ENCODE results near the gene CTSZ.

Gene CTSZ

GRCh38 chr20:59015812-59016711 lies 9.0 kb upstream of the CTSZ start:
- Histone ChIP-seq H3K9ac (ENCODE audit: low read length) (no peak overlapping the region), H3K79me2 (ENCODE audit: control insufficient read depth, insufficient read depth, low read length) (no peaks in the 10 kb centered on the region), H2AK5ac (ENCODE audit: low read length) (no peak overlapping the region), H2BK120ac (ENCODE audit: low read depth, low read length) (no peak overlapping the region), H3K27me3 (ENCODE audit: insufficient read depth, low read length, poor library complexity) (no peaks in the 10 kb centered on the region), H3K4ac (ENCODE audit: low read depth, low read length) (no peak overlapping the region), H3K4me2 (ENCODE audit: low read length) (no peak overlapping the region), H3K4me3 (ENCODE audit: low read length) (no peak overlapping the region), H3K79me1 (ENCODE audit: low read length) (no peaks in the 10 kb centered on the region), H2BK15ac (replicated peaks; ENCODE audit: low read depth) (no peak overlapping the region), H3K4me1 (ENCODE audit: control insufficient read depth, low read depth, low read length) (peaks cover 2% of the 10 kb centered on the region), H3K18ac (ENCODE audit: low read length) (no peak overlapping the region), H2BK5ac (ENCODE audit: low read length) (no peak overlapping the region), H3K23ac (ENCODE audit: low read length) (no peak overlapping the region), H4K5ac (ENCODE audit: low read length) (no peak overlapping the region), H3K56ac (ENCODE audit: low read length) (no peak overlapping the region), H4K8ac (ENCODE audit: low read depth, low read length) (no peak overlapping the region), H3K27ac (ENCODE audit: low read depth, low read length) (no peak overlapping the region), H3K36me3 (ENCODE audit: control insufficient read depth, insufficient read depth, low read length) (no peaks in the 10 kb centered on the region)
- no CpG with 5 or more reads among the region's 16 CpGs for WGBS (ENCODE audit: extremely low coverage, insufficient coverage, low lambda C conversion rate)
- DNase-seq = no peak

- no peak overlapping the region for H2BK120ac ChIP-seq (ENCODE audit: low read depth, low read length)
- no peaks in the 10 kb centered on the region for H3K79me1 ChIP-seq (ENCODE audit: low read length)
- no peak overlapping the region for H2BK5ac ChIP-seq (ENCODE audit: low read length)
- H3K27me3 ChIP-seq (ENCODE audit: insufficient read depth, low read length, poor library complexity) = no peaks in the 10 kb centered on the region
- H3K4ac ChIP-seq (ENCODE audit: low read depth, low read length) = no peak overlapping the region
- no peak overlapping the region for H3K4me3 ChIP-seq (ENCODE audit: low read length)
- no peak for DNase-seq
- H3K9ac ChIP-seq (ENCODE audit: low read length) = no peak overlapping the region
- no peak overlapping the region for H4K8ac ChIP-seq (ENCODE audit: low read depth, low read length)
- H3K56ac ChIP-seq (ENCODE audit: low read length) = no peak overlapping the region
- WGBS (ENCODE audit: extremely low coverage, insufficient coverage, low lambda C conversion rate) = no CpG with 5 or more reads among the region's 16 CpGs
- no peaks in the 10 kb centered on the region for H3K79me2 ChIP-seq (ENCODE audit: control insufficient read depth, insufficient read depth, low read length)
- H2AK5ac ChIP-seq (ENCODE audit: low read length) = no peak overlapping the region
- H3K27ac ChIP-seq (ENCODE audit: low read depth, low read length) = no peak overlapping the region
- peaks cover 3% of the 10 kb centered on the region for H3K4me1 ChIP-seq (ENCODE audit: control insufficient read depth, low read depth, low read length)
- H4K5ac ChIP-seq (ENCODE audit: low read length) = no peak overlapping the region
- H3K4me2 ChIP-seq (ENCODE audit: low read length) = no peak overlapping the region
- H3K36me3 ChIP-seq (ENCODE audit: control insufficient read depth, insufficient read depth, low read length) = no peaks in the 10 kb centered on the region
- H2BK15ac ChIP-seq (replicated peaks; ENCODE audit: low read depth) = no peak overlapping the region
- no peak overlapping the region for H3K18ac ChIP-seq (ENCODE audit: low read length)
- H3K23ac ChIP-seq (ENCODE audit: low read length) = no peak overlapping the region
Observed at GRCh38 chr20:59015411-59015810, 8.4 kb upstream of the CTSZ start.

- no peak overlapping the region for H4K8ac ChIP-seq (ENCODE audit: low read depth, low read length)
- no peak overlapping the region for H3K9ac ChIP-seq (ENCODE audit: low read length)
- H3K56ac ChIP-seq (ENCODE audit: low read length) = no peak overlapping the region
- no peak overlapping the region for H4K5ac ChIP-seq (ENCODE audit: low read length)
- no peak overlapping the region for H2AK5ac ChIP-seq (ENCODE audit: low read length)
- no peak for DNase-seq
- no peak overlapping the region for H2BK15ac ChIP-seq (replicated peaks; ENCODE audit: low read depth)
- H3K27ac ChIP-seq (ENCODE audit: low read depth, low read length) = no peak overlapping the region
- no peak overlapping the region for H2BK120ac ChIP-seq (ENCODE audit: low read depth, low read length)
- no peak overlapping the region for H2BK5ac ChIP-seq (ENCODE audit: low read length)
- H3K4me3 ChIP-seq (ENCODE audit: low read length) = no peak overlapping the region
- no peak overlapping the region for H3K18ac ChIP-seq (ENCODE audit: low read length)
- H3K27me3 ChIP-seq (ENCODE audit: insufficient read depth, low read length, poor library complexity) = no peaks in the 10 kb centered on the region
- H3K23ac ChIP-seq (ENCODE audit: low read length) = no peak overlapping the region
- H3K4ac ChIP-seq (ENCODE audit: low read depth, low read length) = no peak overlapping the region
- H3K79me1 ChIP-seq (ENCODE audit: low read length) = no peaks in the 10 kb centered on the region
- no peaks in the 10 kb centered on the region for H3K79me2 ChIP-seq (ENCODE audit: control insufficient read depth, insufficient read depth, low read length)
- H3K4me1 ChIP-seq (ENCODE audit: control insufficient read depth, low read depth, low read length) = peaks cover 3% of the 10 kb centered on the region
- WGBS (ENCODE audit: extremely low coverage, insufficient coverage, low lambda C conversion rate) = no CpG with 5 or more reads among the region's 17 CpGs
- no peak overlapping the region for H3K4me2 ChIP-seq (ENCODE audit: low read length)
- H3K36me3 ChIP-seq (ENCODE audit: control insufficient read depth, insufficient read depth, low read length) = no peaks in the 10 kb centered on the region
Observed at GRCh38 chr20:59014680-59015389, 7.8 kb upstream of the CTSZ start.

- Histone ChIP-seq H3K4me3 (ENCODE audit: low read length) (no peak overlapping the region), H2AK5ac (ENCODE audit: low read length) (no peak overlapping the region), H4K5ac (ENCODE audit: low read length) (no peak overlapping the region), H2BK5ac (ENCODE audit: low read length) (no peak overlapping the region), H3K36me3 (ENCODE audit: control insufficient read depth, insufficient read depth, low read length) (no peaks in the 10 kb centered on the region), H2BK15ac (replicated peaks; ENCODE audit: low read depth) (no peak overlapping the region), H3K4me1 (ENCODE audit: control insufficient read depth, low read depth, low read length) (peaks cover 3% of the 10 kb centered on the region), H3K56ac (ENCODE audit: low read length) (no peak overlapping the region), H3K23ac (ENCODE audit: low read length) (no peak overlapping the region), H3K27ac (ENCODE audit: low read depth, low read length) (no peak overlapping the region), H3K79me2 (ENCODE audit: control insufficient read depth, insufficient read depth, low read length) (no peaks in the 10 kb centered on the region), H2BK120ac (ENCODE audit: low read depth, low read length) (no peak overlapping the region), H3K4me2 (ENCODE audit: low read length) (no peak overlapping the region), H3K18ac (ENCODE audit: low read length) (no peak overlapping the region), H3K4ac (ENCODE audit: low read depth, low read length) (no peak overlapping the region), H3K9ac (ENCODE audit: low read length) (no peak overlapping the region), H3K79me1 (ENCODE audit: low read length) (no peaks in the 10 kb centered on the region), H4K8ac (ENCODE audit: low read depth, low read length) (no peak overlapping the region), H3K27me3 (ENCODE audit: insufficient read depth, low read length, poor library complexity) (no peaks in the 10 kb centered on the region)
- no peak for DNase-seq
- no CpG with 5 or more reads among the region's 13 CpGs for WGBS (ENCODE audit: extremely low coverage, insufficient coverage, low lambda C conversion rate)
Observed at GRCh38 chr20:59013959-59014608, 7.0 kb upstream of the CTSZ start.

- Histone ChIP-seq H3K4me3 (ENCODE audit: low read length) (no peak overlapping the region), H3K27ac (ENCODE audit: low read depth, low read length) (no peak overlapping the region), H3K4me2 (ENCODE audit: low read length) (no peak overlapping the region), H3K18ac (ENCODE audit: low read length) (no peak overlapping the region), H3K9ac (ENCODE audit: low read length) (no peak overlapping the region), H4K8ac (ENCODE audit: low read depth, low read length) (no peak overlapping the region), H3K36me3 (ENCODE audit: control insufficient read depth, insufficient read depth, low read length) (no peaks in the 10 kb centered on the region), H3K23ac (ENCODE audit: low read length) (no peak overlapping the region), H3K79me2 (ENCODE audit: control insufficient read depth, insufficient read depth, low read length) (no peaks in the 10 kb centered on the region), H3K4ac (ENCODE audit: low read depth, low read length) (no peak overlapping the region), H3K56ac (ENCODE audit: low read length) (no peak overlapping the region), H3K27me3 (ENCODE audit: insufficient read depth, low read length, poor library complexity) (no peaks in the 10 kb centered on the region), H3K79me1 (ENCODE audit: low read length) (no peaks in the 10 kb centered on the region), H3K4me1 (ENCODE audit: control insufficient read depth, low read depth, low read length) (peaks cover 3% of the 10 kb centered on the region), H2BK15ac (replicated peaks; ENCODE audit: low read depth) (no peak overlapping the region), H4K5ac (ENCODE audit: low read length) (no peak overlapping the region), H2BK5ac (ENCODE audit: low read length) (no peak overlapping the region), H2BK120ac (ENCODE audit: low read depth, low read length) (no peak overlapping the region), H2AK5ac (ENCODE audit: low read length) (no peak overlapping the region)
- no CpG with 5 or more reads among the region's 17 CpGs for WGBS (ENCODE audit: extremely low coverage, insufficient coverage, low lambda C conversion rate)
- DNase-seq = no peak
Observed at GRCh38 chr20:59013031-59013951, 6.2 kb upstream of the CTSZ start.
